GM13976 (cell line): Measurements from ENCODE around the gene LTN1.
"Not testable (repeated sequence)": the region's sequence is repeated elsewhere in the genome, so short reads cannot be mapped to it uniquely, and the experiment has no call there.

Experiments
- DNase-seq: peaks from one replicate; pipeline ENCODE4 v3.0.0; 2012; ENCODE audit warnings: low spot score
- CTCF ChIP-seq: IDR thresholded peaks from 2 replicates; pipeline ENCODE4 v1.5.1; 2012; ENCODE audit warnings: borderline replicate concordance, mild to moderate bottlenecking; ENCODE audit not compliant: insufficient read depth; ENCODE audit errors: extremely low read depth, missing control alignments, control extremely low read depth
- in situ Hi-C: fragments of 300-500 bp; cut with MboI; formaldehyde crosslinking; loops from one replicate; pipeline ENCODE4 v1.12.0; 2022; ENCODE audit warnings: low sequenced_read_pairs, mixed read lengths, inconsistent platforms; ENCODE audit not compliant: unreplicated experiment

LTN1 gene

GRCh38 chr21:29007135-29007534, 14.5 kb upstream of the LTN1 start:
- TF ChIP-seq CTCF, result no peak
- DNase-seq, result no peak
- in situ Hi-C loops, result no loop called here

- no peak for TF ChIP-seq CTCF
- DNase-seq, result no peak
- in situ Hi-C loops, result no loop called here
Measured at GRCh38 chr21:29005696-29006095, 13.0 kb upstream of the LTN1 start.

- TF ChIP-seq CTCF, result no peak
- DNase-seq, result peak; percentile 95
- in situ Hi-C loops, result no loop called here
Measured at GRCh38 chr21:29002442-29003144, 9.9 kb upstream of the LTN1 start.

- no peak for TF ChIP-seq CTCF
- in situ Hi-C loops, result no loop called here
- no peak for DNase-seq
Measured at GRCh38 chr21:28993293-28993629, 584 bp upstream of the LTN1 start.

GRCh38 chr21:28991861-28992525, 684 bp downstream of the LTN1 start:
- in situ Hi-C loops, result no loop called here
- no peak for DNase-seq
- no peak for TF ChIP-seq CTCF

- in situ Hi-C loops, DNase-seq: not testable (repeated sequence)
Measured at GRCh38 chr21:28988146-28988545, 4.5 kb downstream of the LTN1 start.

GRCh38 chr21:28986677-28987076, 6.0 kb downstream of the LTN1 start:
- in situ Hi-C loops, result no loop called here
- no peak for TF ChIP-seq CTCF
- no peak for DNase-seq
